Coronary artery (tissue), 2 donors: Measurements from ENCODE around the gene C5orf52.

Source experiments
- DNase-seq: peaks from one replicate; pipeline ENCODE4 v3.0.0-alpha.2; 2017; ENCODE audit warnings: low spot score
- H3K27ac ChIP-seq, 2 donors: fragments of 200-600 bp; sonication (generic); one replicate each; pipeline ENCODE4 v1.5.1; 2016 to 2019
- H3K4me3 ChIP-seq: fragments of 200-600 bp; sonication (generic); 2 replicates; pipeline ENCODE4 v1.5.1; 2016; ENCODE audit warnings: mild to moderate bottlenecking, moderate library complexity
- TF ChIP-seq, protein P1 (sequence below): fragments of 200-600 bp; sonication (generic); IDR thresholded peaks from one replicate; pipeline ENCODE4 v1.5.1; 2019; ENCODE audit warnings: antibody characterized with exemption

Gene C5orf52

DNA sequence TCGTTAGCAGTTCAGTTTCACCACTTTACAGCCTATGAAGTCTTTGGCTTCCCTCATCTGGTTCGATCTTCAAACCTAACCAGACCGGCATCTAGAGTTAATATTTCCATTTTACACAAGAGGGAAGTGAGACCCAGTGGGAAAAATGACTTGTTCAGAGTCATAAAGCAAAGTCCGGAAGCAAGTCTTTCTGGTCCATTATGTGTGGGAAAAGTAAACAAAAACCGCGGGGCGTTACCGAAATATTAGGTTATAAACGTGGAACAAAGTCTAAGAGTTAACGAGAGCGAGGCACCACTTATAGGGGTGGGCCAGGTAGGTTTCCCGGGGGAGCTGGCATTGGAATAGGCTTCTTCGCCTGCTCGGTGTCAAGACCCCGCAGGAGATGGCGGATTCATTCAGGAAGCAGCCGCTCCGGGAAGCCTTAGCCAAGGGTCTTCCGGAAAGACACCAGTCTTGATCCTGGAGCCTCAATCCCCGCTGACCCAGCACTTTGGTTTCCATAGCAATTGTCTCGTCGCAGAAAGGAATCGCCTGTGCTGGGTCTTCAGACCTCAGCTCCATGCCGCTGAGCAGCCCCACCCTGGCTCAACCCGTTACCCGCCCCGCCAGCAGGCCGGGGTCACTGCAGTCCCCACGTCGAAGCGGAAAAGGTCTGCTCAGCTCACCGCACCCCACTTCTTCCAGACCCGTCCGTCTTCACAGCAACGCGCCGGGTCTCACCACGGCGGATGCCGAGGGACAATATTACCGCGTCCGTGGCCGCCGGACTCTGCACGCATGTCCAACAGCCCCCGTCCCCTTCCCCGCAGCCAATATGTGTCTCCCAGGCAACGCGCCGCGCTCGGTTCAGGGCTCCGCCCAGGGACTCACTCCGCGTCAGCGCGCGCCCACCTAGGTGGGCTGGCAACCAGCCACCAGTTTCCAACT lies at the start of gene C5orf52:
Gene C5orf52 (plus strand): TSS at position 872 of the 930 bp plus-strand sequence. CDS start 82 bp downstream, outside the sequence.
- Histone ChIP-seq H3K27ac (no peak within 1 kb of the TSS), H3K4me3 (peak within 1 kb of the TSS; percentile 81)
- TF ChIP-seq, protein P1, sequence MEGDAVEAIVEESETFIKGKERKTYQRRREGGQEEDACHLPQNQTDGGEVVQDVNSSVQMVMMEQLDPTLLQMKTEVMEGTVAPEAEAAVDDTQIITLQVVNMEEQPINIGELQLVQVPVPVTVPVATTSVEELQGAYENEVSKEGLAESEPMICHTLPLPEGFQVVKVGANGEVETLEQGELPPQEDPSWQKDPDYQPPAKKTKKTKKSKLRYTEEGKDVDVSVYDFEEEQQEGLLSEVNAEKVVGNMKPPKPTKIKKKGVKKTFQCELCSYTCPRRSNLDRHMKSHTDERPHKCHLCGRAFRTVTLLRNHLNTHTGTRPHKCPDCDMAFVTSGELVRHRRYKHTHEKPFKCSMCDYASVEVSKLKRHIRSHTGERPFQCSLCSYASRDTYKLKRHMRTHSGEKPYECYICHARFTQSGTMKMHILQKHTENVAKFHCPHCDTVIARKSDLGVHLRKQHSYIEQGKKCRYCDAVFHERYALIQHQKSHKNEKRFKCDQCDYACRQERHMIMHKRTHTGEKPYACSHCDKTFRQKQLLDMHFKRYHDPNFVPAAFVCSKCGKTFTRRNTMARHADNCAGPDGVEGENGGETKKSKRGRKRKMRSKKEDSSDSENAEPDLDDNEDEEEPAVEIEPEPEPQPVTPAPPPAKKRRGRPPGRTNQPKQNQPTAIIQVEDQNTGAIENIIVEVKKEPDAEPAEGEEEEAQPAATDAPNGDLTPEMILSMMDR, result no peak
- no peak for DNase-seq

DNA sequence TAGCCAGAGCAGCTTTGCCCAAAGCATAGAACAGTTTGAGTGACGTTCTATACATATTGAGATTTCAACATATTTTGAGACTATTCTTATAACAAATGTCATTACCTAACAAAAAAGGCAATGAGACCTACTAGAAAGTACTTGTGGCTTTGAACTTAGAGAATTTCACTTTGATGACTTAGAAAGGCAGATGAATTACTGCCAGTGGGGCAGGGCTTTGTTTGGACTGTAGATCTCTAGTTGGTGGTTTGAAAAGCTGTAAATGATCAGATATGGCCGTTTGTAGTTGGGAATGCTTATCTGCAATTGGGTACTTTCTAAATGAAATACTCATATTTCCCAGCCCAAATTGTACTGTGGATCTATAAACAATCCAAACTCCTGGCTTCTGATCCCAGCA lies 47.2 kb upstream of the C5orf52 start:
- Histone ChIP-seq H3K4me3 (no peak overlapping the region), H3K27ac (no peak overlapping the region)
- no peak for DNase-seq
- TF ChIP-seq, protein P1, result no peak

DNA sequence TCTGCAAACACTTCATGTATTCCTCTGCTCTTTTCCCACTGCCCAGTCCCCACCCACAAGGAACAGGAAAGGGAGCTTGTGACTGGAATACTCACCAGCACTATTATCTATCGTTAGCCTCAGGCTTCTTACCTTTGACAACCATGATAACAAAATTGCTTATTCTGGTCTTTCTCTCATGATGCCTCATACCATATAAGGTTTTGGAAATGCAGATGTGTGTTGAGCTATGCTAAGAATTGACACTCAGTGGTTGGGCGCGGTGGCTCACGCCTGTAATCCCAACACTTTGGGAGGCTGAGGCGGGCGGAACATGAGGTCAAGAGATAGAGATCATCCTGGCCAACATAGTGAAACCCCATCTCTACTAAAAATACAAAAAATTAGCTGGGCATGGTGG lies 44.5 kb upstream of the C5orf52 start:
- Histone ChIP-seq H3K4me3 (no peak overlapping the region), H3K27ac (no peak overlapping the region)
- TF ChIP-seq, protein P1, result no peak
- no peak for DNase-seq

DNA sequence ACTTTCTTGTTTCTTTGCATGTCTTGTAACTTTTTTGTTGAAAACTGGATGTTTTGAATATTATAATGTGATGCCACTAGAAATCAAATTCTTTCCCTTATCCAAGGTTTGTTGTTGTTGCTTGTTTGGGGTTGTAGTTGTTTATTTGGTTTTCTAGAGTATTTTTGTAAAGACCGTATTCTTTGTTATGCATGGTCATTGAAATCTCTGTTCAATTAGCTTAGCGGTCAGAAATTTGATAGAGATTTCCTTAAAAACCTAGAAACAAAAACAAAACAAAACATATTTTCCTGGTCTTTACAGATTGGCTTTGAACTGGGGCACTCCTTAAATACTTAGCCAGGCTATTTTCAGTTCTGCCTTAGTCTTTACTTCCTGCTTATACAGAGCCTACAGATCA lies 41.0 kb upstream of the C5orf52 start:
- DNase-seq, result no peak
- Histone ChIP-seq H3K4me3 (no peak overlapping the region), H3K27ac (no peak overlapping the region)
- TF ChIP-seq, protein P1, result no peak

DNA sequence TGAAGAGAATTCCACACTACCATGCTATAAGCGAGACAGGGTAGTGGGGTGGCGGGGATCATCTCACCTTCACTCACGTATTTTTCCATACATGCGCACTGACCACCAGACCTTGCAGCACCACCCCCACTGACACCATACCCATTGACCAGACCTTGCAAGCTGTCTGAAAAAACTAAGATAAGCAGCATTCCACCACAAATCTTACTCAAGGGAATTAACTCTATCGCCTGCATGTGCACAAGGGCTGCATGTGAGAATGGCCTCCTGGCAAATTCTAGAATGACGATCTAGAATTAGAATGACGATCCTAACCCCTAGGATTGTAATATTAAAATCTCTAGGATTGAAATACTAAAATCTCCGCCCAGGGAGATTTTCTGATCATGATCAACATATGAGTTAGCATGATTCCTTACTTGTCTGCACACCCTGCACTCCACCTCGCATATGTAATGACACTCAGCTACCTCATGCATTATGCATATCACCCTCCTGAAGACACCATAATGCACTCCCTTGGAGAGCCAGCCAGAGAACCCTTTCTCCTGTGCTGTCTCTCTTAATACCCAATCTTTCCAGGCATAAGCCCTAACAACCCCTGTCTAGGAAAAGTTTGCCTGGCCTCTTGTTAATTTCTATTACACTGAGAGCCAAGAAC lies 30.8 kb upstream of the C5orf52 start:
- TF ChIP-seq, protein P1, result no peak
- H3K4me3 ChIP-seq, result no peak overlapping the region
- no peak overlapping the region for H3K27ac ChIP-seq
- DNase-seq, result no peak

DNA sequence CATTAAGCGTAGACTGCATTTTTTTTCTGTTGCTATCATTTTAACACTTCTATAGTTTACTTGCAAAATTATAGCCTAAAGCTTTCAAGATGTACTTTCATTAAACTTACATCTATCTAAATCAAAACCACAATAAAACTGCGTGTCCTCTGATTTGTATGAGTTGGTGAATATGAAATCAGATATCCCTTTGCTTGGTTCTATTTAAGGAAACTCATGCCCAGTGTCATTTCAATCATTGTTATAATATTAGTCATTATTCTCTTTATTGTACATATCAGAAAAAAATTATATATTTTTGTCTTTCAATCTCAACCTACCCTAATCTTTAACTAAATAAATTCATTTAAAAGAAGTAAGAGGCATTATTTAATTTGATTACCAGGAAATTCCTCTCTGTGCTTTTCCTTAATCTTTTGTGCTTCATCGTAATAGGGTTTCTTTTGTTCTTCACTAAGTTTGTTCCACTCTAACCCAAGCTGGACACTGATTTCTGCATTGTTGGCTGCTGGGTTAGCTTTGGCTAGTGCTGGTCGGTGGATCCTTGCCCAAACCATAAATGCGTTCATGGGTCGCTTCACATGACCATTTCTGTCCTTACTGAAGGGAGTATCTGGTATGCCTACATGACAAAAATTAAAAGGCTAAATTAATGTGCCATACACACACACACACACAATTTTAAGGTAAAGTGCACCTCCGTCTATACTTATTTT lies 22.9 kb upstream of the C5orf52 start:
- TF ChIP-seq, protein P1, result no peak
- H3K4me3 ChIP-seq, result no peak overlapping the region
- no peak for DNase-seq
- no peak overlapping the region for H3K27ac ChIP-seq
